Epithelial cell of esophagus (primary cell): ENCODE data around the gene MYO15A.

Source experiments
- DNase-seq: peaks from one replicate; pipeline ENCODE4 v3.0.0; 2010; ENCODE audit warnings: low read depth
- H3K4me3 ChIP-seq: 2 replicates; pipeline ENCODE4 v1.5.1; 2011; ENCODE audit warnings: mild to moderate bottlenecking, low read length, control low read depth
- CTCF ChIP-seq: IDR thresholded peaks from 2 replicates; pipeline ENCODE4 v1.5.1; 2011; ENCODE audit warnings: low read depth, mild to moderate bottlenecking, low read length, control low read depth, inconsistent platforms; ENCODE audit not compliant: insufficient read depth; ENCODE audit errors: missing control alignments

The MYO15A gene

GRCh38 chr17:18194804-18195203 is 86.2 kb downstream of the MYO15A start:
- H3K4me3 ChIP-seq, result no peak overlapping the region
- peak; percentile 48 for DNase-seq
- TF ChIP-seq CTCF, result no peak

GRCh38 chr17:18195246-18195645 is 86.7 kb downstream of the MYO15A start:
- no peak for TF ChIP-seq CTCF
- no peak for DNase-seq
- no peak overlapping the region for H3K4me3 ChIP-seq

- TF ChIP-seq CTCF, result no peak
- DNase-seq, result no peak
- H3K4me3 ChIP-seq, result no peak overlapping the region
These were observed 89.1 kb downstream of the MYO15A start for GRCh38 chr17:18197535-18198194.

- no peak for TF ChIP-seq CTCF
- DNase-seq, result no peak
- no peak overlapping the region for H3K4me3 ChIP-seq
These were observed 90.0 kb downstream of the MYO15A start for GRCh38 chr17:18198530-18198929.

- TF ChIP-seq CTCF, result no peak
- H3K4me3 ChIP-seq, result no peak overlapping the region
- no peak for DNase-seq
These were observed 92.6 kb downstream of the MYO15A start for GRCh38 chr17:18201108-18201507.

- TF ChIP-seq CTCF, result no peak
- DNase-seq, result no peak
- no peak overlapping the region for H3K4me3 ChIP-seq
These were observed 94.8 kb downstream of the MYO15A start for GRCh38 chr17:18203308-18203707.

GRCh38 chr17:18205861-18206260 is 97.3 kb downstream of the MYO15A start:
- no peak overlapping the region for H3K4me3 ChIP-seq
- DNase-seq, result no peak
- TF ChIP-seq CTCF, result no peak
